ENCODE data around the gene TWF2.
A peak's percentile ranks its signal among the peaks of the same experiment; 100 is the strongest.
"Not testable (repeated sequence)": the region's sequence is repeated elsewhere in the genome, so short reads cannot be mapped to it uniquely, and the experiment has no call there.

The TWF2 gene

GRCh38 chr3:52238761-52239701 is at the start of gene TWF2:
Gene TWF2 (minus strand): TSS chr3:52239158. CDS start chr3:52239016, 142 bp downstream.
- DNase-seq: peak; percentile 87

- DNase-seq: no peak
Observed at GRCh38 chr3:52288674-52289073, 49.7 kb upstream of the TWF2 start.

GRCh38 chr3:52286777-52287110 is 47.8 kb upstream of the TWF2 start:
- DNase-seq: no peak

- not testable (repeated sequence) for DNase-seq
Observed at GRCh38 chr3:52284051-52284450, 45.1 kb upstream of the TWF2 start.

- no peak for DNase-seq
Observed at GRCh38 chr3:52283306-52283705, 44.3 kb upstream of the TWF2 start.

GRCh38 chr3:52281981-52282801 is 43.2 kb upstream of the TWF2 start:
- DNase-seq: no peak

GRCh38 chr3:52280050-52280461 is 41.1 kb upstream of the TWF2 start:
- no peak for DNase-seq

GRCh38 chr3:52279596-52279995 is 40.6 kb upstream of the TWF2 start:
- no peak for DNase-seq

- peak; percentile 96 for DNase-seq
Observed at GRCh38 chr3:52278510-52279069, 39.6 kb upstream of the TWF2 start, which contains the start of gene WDR82. Gene WDR82 (minus strand): TSS chr3:52278649. CDS start chr3:52278361, 288 bp downstream.

GRCh38 chr3:52277972-52278509 is 39.1 kb upstream of the TWF2 start:
- DNase-seq: peak; percentile 69

GRCh38 chr3:52277071-52277964 is 38.4 kb upstream of the TWF2 start:
- peak; percentile 94 for DNase-seq

GRCh38 chr3:52274781-52275180 is 35.8 kb upstream of the TWF2 start:
- DNase-seq: not testable (repeated sequence)

GRCh38 chr3:52272831-52273230 is 33.9 kb upstream of the TWF2 start:
- DNase-seq: no peak

GRCh38 chr3:52272172-52272571 is 33.2 kb upstream of the TWF2 start:
- DNase-seq: not testable (repeated sequence)

GRCh38 chr3:52270252-52270754 is 31.3 kb upstream of the TWF2 start:
- no peak for DNase-seq

GRCh38 chr3:52269776-52270175 is 30.8 kb upstream of the TWF2 start:
- no peak for DNase-seq

GRCh38 chr3:52268036-52268435 is 29.1 kb upstream of the TWF2 start:
- DNase-seq: no peak

- no peak for DNase-seq
Observed at GRCh38 chr3:52265387-52265786, 26.4 kb upstream of the TWF2 start.

GRCh38 chr3:52262447-52262846 is 23.5 kb upstream of the TWF2 start:
- DNase-seq: peak; percentile 47

GRCh38 chr3:52259448-52259847 is 20.5 kb upstream of the TWF2 start:
- DNase-seq: no peak

- DNase-seq: no peak
Observed at GRCh38 chr3:52259035-52259434, 20.1 kb upstream of the TWF2 start.

- no peak for DNase-seq
Observed at GRCh38 chr3:52257911-52258310, 19.0 kb upstream of the TWF2 start.

Data from RPMI8226 (cell line).